IMR-90 (cell line): ENCODE measurements around the gene BOLA1. TPM values are rescaled to one million over a fixed set of nuclear protein-coding genes. Genes with fewer than 3 reads are reported as not detected.

Experiments used
- ATAC-seq: fragments of 200-7000 bp; cut with Tn5 transposase; 2 replicates; pipeline ENCODE4 v1.9.1; 2020; ENCODE audit warnings: low read depth, mild to moderate bottlenecking, moderate library complexity
- BruUV-seq: library from RNA; stranded (reverse); fragments of 400-500 nt; replicated peaks from 2 replicates; lab custom pipeline; 2021; lab: Mats Ljungman, UMichigan
- CTCF ChIA-PET: fragments of 300-600 bp; formaldehyde crosslinking; extraction: SDS; loops from one replicate; lab custom pipeline; 2021; ENCODE audit warnings: antibody characterized with exemption; lab: Yijun Ruan, JAX
- POLR2A ChIA-PET: fragments of 300-600 bp; sonication (Branson Sonifier 250); formaldehyde crosslinking; loops from one replicate; lab custom pipeline; 2022; ENCODE audit warnings: antibody characterized with exemption; ENCODE audit not compliant: unreplicated experiment; lab: Charles Lee
- DNase-seq: peaks from one replicate; pipeline ENCODE4 v3.0.0; 2013
- H2AFZ ChIP-seq: replicated peaks from 2 replicates; pipeline ENCODE3; 2013; ENCODE audit warnings: low read length, mild to moderate bottlenecking; ENCODE audit not compliant: poor library complexity
- H2AK5ac ChIP-seq: 2 replicates; pipeline ENCODE4 v1.6.1; 2013; ENCODE audit warnings: low read depth, low read length, inconsistent platforms
- H2AK9ac ChIP-seq: replicated peaks from 2 replicates; pipeline ENCODE3; 2013; ENCODE audit warnings: mild to moderate bottlenecking, low read depth, low read length, moderate library complexity; ENCODE audit not compliant: poor library complexity
- H2BK120ac ChIP-seq: 2 replicates; pipeline ENCODE4 v1.6.1; 2013; ENCODE audit warnings: low read depth, low read length, inconsistent platforms
- H2BK15ac ChIP-seq: 3 replicates; pipeline ENCODE4 v1.6.1; 2013; ENCODE audit warnings: low read depth, low read length, inconsistent platforms
- H2BK20ac ChIP-seq: 2 replicates; pipeline ENCODE4 v1.6.1; 2013; ENCODE audit warnings: low read depth, mild to moderate bottlenecking, inconsistent platforms, low read length, moderate library complexity
- H2BK5ac ChIP-seq: 2 replicates; pipeline ENCODE4 v1.6.1; 2013; ENCODE audit warnings: mild to moderate bottlenecking, low read depth, low read length, inconsistent platforms; ENCODE audit not compliant: poor library complexity, severe bottlenecking
- H3K14ac ChIP-seq: replicated peaks from 2 replicates; pipeline ENCODE4 v1.6.1; 2013; ENCODE audit warnings: low read depth, low read length, inconsistent platforms
- H3K18ac ChIP-seq: 2 replicates; pipeline ENCODE4 v1.6.1; 2013; ENCODE audit warnings: low read depth, low read length, control low read depth
- H3K23ac ChIP-seq: 2 replicates; pipeline ENCODE4 v1.6.1; 2013; ENCODE audit warnings: low read depth, low read length, inconsistent platforms
- H3K27ac ChIP-seq: 2 replicates; pipeline ENCODE4 v1.5.1; 2013; ENCODE audit warnings: mild to moderate bottlenecking, control low read depth, low read length; ENCODE audit not compliant: insufficient read depth
- H3K27me3 ChIP-seq: 2 replicates; pipeline ENCODE4 v1.6.1; 2013; ENCODE audit warnings: low read length; ENCODE audit not compliant: control insufficient read depth, insufficient read depth
- H3K36me3 ChIP-seq: 2 replicates; pipeline ENCODE4 v1.6.1; 2013; ENCODE audit warnings: low read length, mixed read lengths; ENCODE audit not compliant: control insufficient read depth, insufficient read depth
- H3K4ac ChIP-seq: 2 replicates; pipeline ENCODE4 v1.6.1; 2013; ENCODE audit warnings: low read depth, low read length, inconsistent platforms
- H3K4me1 ChIP-seq: 2 replicates; pipeline ENCODE4 v1.6.1; 2013; ENCODE audit warnings: low read length, mixed read lengths; ENCODE audit not compliant: control insufficient read depth, insufficient read depth
- H3K4me2 ChIP-seq: 2 replicates; pipeline ENCODE4 v1.6.1; 2013; ENCODE audit warnings: low read depth, mild to moderate bottlenecking, control low read depth, low read length, moderate library complexity
- H3K4me3 ChIP-seq: 2 replicates; pipeline ENCODE4 v1.5.1; 2013; ENCODE audit warnings: low read depth, mild to moderate bottlenecking, control low read depth, low read length, moderate library complexity; ENCODE audit not compliant: insufficient read depth
- H3K56ac ChIP-seq: 2 replicates; pipeline ENCODE4 v1.6.1; 2013; ENCODE audit warnings: low read length, inconsistent platforms; ENCODE audit not compliant: insufficient read depth; ENCODE audit errors: extremely low read depth
- H3K79me1 ChIP-seq, 2 experiments: 2 replicates each; pipeline ENCODE4 v1.6.1; 2013; ENCODE audit warnings: low read length in 2 of 2, inconsistent platforms in 1 of 2, low read depth in 1 of 2
- H3K9ac ChIP-seq: 2 replicates; pipeline ENCODE4 v1.6.1; 2013; ENCODE audit warnings: low read depth, low read length, control low read depth
- H3K9me1 ChIP-seq: 2 replicates; pipeline ENCODE4 v1.6.1; 2013; ENCODE audit warnings: low read length, inconsistent platforms; ENCODE audit not compliant: insufficient read depth
- H3K9me3 ChIP-seq: 2 replicates; pipeline ENCODE4 v1.6.1; 2013; ENCODE audit warnings: low read length; ENCODE audit not compliant: control insufficient read depth, insufficient read depth
- H4K20me1 ChIP-seq: 2 replicates; pipeline ENCODE4 v1.6.1; 2013; ENCODE audit warnings: low read length, inconsistent platforms; ENCODE audit not compliant: insufficient read depth
- H4K5ac ChIP-seq: 2 replicates; pipeline ENCODE4 v1.6.1; 2013; ENCODE audit warnings: mild to moderate bottlenecking, low read depth, low read length, control low read depth
- H4K8ac ChIP-seq, 2 experiments: 2 replicates each; pipeline ENCODE4 v1.6.1; 2013; ENCODE audit warnings: low read depth in 2 of 2, low read length in 2 of 2, control low read depth in 1 of 2, inconsistent platforms in 1 of 2
- H4K91ac ChIP-seq: 2 replicates; pipeline ENCODE4 v1.6.1; 2013; ENCODE audit warnings: low read depth, low read length, inconsistent platforms; ENCODE audit not compliant: insufficient read depth
- ELK1 ChIP-seq: fragments of 150-350 bp; IDR thresholded peaks from 2 replicates; pipeline ENCODE4 v1.6.1; 2016; ENCODE audit warnings: low read depth, mild to moderate bottlenecking, low read length, moderate library complexity, borderline replicate concordance
- SMC3 ChIP-seq: fragments of 150-350 bp; IDR thresholded peaks from 2 replicates; pipeline ENCODE4 v1.6.1; 2016; ENCODE audit warnings: low read depth, mild to moderate bottlenecking, antibody characterized with exemption, low read length, moderate library complexity
- WGBS, 2 experiments: methylation state at CpG; one replicate each; pipeline versions ENCODE4 v1.1.5 to v1.1.7; 2013; ENCODE audit warnings: missing lambda C conversion rate in 2 of 2; ENCODE audit not compliant: insufficient read length in 1 of 2; ENCODE audit errors: extremely low coverage in 2 of 2; 5-methylcytosine and 5-hydroxymethylcytosine counted together
- dilution Hi-C: fragments of 300-500 bp; cut with HindIII; formaldehyde crosslinking; loops from one replicate; pipeline ENCODE4 v1.14.3; 2018; ENCODE audit warnings: low sequenced_read_pairs; ENCODE audit not compliant: unreplicated experiment
- in situ Hi-C: fragments of 300-500 bp; cut with MboI; formaldehyde crosslinking; loops from 3 replicates; pipeline ENCODE4 v1.14.3; 2019; ENCODE audit warnings: low sequenced_read_pairs, inconsistent platforms, mixed read lengths
- intact Hi-C: fragments of 100-400 bp; cut with micrococcal nuclease; formaldehyde crosslinking; loops from 2 replicates; pipeline ENCODE4 v1.10.0; 2022
- polyA plus RNA-seq, 3 experiments: library from polyadenylated mRNA; depleted of rRNA; stranded (reverse); fragments of >200 nt; gene quantifications; 2 replicates each; pipeline ENCODE4 v1.2.3, GENCODE V29; 2012; ENCODE audit warnings: low replicate concordance in 1 of 3
- total RNA-seq: library from RNA; depleted of rRNA; stranded (reverse); fragments of >200 nt; gene quantifications from 2 replicates; pipeline ENCODE4 v1.2.3, GENCODE V29; 2012

BOLA1 gene
- total and polyA plus RNA-seq, 2 of the 4 experiments (the other 2 are of a cell fraction), result 3.4 to 12.6 TPM

- H3K9me3 ChIP-seq, result no peaks in the 10 kb centered on the region
- no peak overlapping the region for H4K8ac ChIP-seq
- no peak overlapping the region for H4K91ac ChIP-seq
- peaks cover 11% of the 10 kb centered on the region for H3K4me1 ChIP-seq
- intact Hi-C loops (loop anchor here (10.0 kb wide), 1 partner anchor 844 kb away; no protein-coding TSS in a partner anchor), in situ Hi-C loops (no loop called here), dilution Hi-C loops (no loop called here)
- 100% methylated on average over 1 of the region's 3 CpGs; no CpG with 5 or more reads in 1 of the 2 experiments for WGBS, 2 experiments
- no peak overlapping the region for H3K18ac ChIP-seq
- BruUV-seq, result no TSS peak
- H2BK20ac ChIP-seq, result no peak overlapping the region
- H2BK15ac ChIP-seq, result no peak overlapping the region; the same call in 2 of the 3 replicates
- no peak overlapping the region for H3K56ac ChIP-seq
- ChIA-PET CTCF (interaction anchor here (0.5 to 0.8 kb wide), 4 partner anchors 11 to 1108 kb away, joined by 3 read pairs; no protein-coding TSS in a partner anchor), POLR2A (no interaction called here)
- H4K5ac ChIP-seq, result no peak overlapping the region
- no peak overlapping the region for H3K4me2 ChIP-seq
- H3K23ac ChIP-seq, result no peak overlapping the region
- peaks cover 3 to 41% of the 10 kb centered on the region in 2 experiments for H3K79me1 ChIP-seq
- H4K20me1 ChIP-seq, result no peaks in the 10 kb centered on the region
- TF ChIP-seq SMC3 (no peak), ELK1 (no peak)
- no peak overlapping the region for H2AFZ ChIP-seq
- no peak overlapping the region for H3K14ac ChIP-seq
- H3K4ac ChIP-seq, result no peak overlapping the region
- no peak overlapping the region for H3K4me3 ChIP-seq
- peaks cover 19% of the 10 kb centered on the region for H3K36me3 ChIP-seq
- H2AK5ac ChIP-seq, result peak overlapping the region; percentile 46; the same call in 1 of the 2 replicates
- H3K9ac ChIP-seq, result no peak overlapping the region
- H2BK120ac ChIP-seq, result no peak overlapping the region
- DNase-seq (no peak), ATAC-seq (no peak)
- H2BK5ac ChIP-seq, result no peak overlapping the region
- no peaks in the 10 kb centered on the region for H3K27me3 ChIP-seq
- H2AK9ac ChIP-seq, result no peak overlapping the region
- peaks cover 19% of the 10 kb centered on the region for H3K9me1 ChIP-seq
- no peak overlapping the region for H3K27ac ChIP-seq
Measured at GRCh38 chr1:149940427-149940826, 41.1 kb downstream of the BOLA1 start.
